Measurements from ENCODE around the gene CTSE. TPM values are rescaled to one million over a fixed set of nuclear protein-coding genes. Genes with fewer than 3 reads are reported as not detected.

CTSE gene
- total and polyA plus RNA-seq, 9 donors = 0.13 to 1.1 (median 0.80) TPM; not detected in 4

DNA sequence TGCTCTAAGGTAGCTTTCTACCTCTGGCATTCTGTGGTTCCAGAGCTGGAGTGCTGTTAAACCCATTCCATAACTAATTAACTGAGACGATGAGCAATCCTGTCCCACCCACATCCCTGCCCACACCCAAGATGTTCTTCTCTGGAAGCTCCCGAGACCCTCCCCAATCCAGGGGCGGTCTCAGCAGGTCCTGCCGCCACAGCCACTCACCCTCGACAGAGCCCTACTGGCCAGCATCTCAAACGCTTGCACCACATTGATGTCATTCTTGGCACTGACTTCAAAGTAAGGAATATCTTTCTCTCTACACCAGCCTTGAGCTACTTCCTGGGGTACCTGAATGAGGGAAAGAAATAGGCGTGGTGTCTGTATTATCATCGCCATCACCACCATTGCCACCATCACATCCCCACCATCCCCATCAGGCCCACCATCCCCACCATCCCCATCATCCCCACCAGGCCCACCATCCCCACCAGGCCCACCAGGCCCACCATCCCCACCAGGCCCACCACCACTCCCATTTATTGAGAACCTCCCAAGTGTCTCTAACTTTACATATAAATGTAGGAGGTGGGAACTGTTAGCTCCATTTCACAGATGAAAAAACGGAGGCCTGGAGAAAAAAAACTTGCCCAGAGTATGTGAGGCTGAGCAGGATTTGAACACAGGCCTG lies 38.2 kb downstream of the CTSE start:
- H3K36me3 ChIP-seq = no peaks in the 10 kb centered on the region
- H3K9me3 ChIP-seq = no peaks in the 10 kb centered on the region
- H3K4me3 ChIP-seq = no peak overlapping the region
- no peaks in the 10 kb centered on the region for H3K27me3 ChIP-seq
- DNase-seq = no peak
- no peak overlapping the region for H3K27ac ChIP-seq
- intact Hi-C loops (cut with DNase I) = loop anchor here in 2 of 4 donors (5.0 to 10.0 kb wide), 2 partner anchors 122 to 391 kb away; no protein-coding TSS in a partner anchor
- TF ChIP-seq EP300 (IDR thresholded peaks at IDR 0.05) = no peak
- TF ChIP-seq POLR2A (IDR thresholded peaks at IDR 0.05) = no peak
- no peak for TF ChIP-seq CTCF (IDR thresholded peaks at IDR 0.05)
- 81 to 87% (median 83%) methylated on average over 9 of the region's 9 CpGs for WGBS, 3 donors
- peaks cover 2% of the 10 kb centered on the region for H3K4me1 ChIP-seq (ENCODE audit: insufficient read depth)

DNA sequence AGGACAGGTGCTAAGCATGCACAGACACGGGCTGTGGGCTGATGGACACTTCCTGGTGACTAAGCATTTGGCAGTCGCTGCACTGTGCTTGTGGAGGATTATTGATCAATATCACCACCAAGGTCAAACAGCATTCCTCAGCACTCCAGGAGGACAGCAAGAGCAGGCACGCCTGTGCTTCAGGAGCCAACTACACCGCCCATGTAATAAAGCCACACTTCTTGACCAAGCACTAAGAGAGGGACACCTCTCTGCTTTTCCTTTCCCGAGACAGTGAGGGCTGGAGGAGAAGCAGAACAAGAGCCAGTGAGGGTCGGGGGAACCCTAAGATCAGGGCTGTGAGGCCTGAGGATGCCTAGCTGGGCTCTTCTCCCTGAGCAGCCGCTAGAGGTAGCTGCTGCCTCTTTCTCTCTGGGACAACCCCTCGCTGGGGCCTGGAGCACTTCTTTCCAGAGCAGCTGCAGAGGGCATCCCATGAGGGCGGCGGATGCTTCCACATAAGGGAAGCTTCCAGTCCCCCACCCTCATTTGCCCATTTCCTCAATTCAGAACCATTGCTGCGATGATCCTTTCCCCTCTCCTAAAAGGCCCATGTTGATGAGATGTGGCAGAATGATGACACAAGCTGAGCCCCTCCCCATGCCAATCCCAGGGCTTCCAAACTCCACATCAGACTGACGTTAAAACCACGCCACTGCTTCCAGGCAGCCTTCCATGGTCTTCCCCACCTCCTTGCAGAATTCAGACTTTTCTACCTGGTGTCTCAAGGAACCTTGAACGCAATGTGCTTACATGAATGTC lies 39.6 kb downstream of the CTSE start:
- H3K4me3 ChIP-seq = no peak overlapping the region
- H3K27ac ChIP-seq = no peak overlapping the region
- no peaks in the 10 kb centered on the region for H3K36me3 ChIP-seq
- intact Hi-C loops (cut with DNase I) = loop anchor here in 3 of 4 donors (5.0 to 10.0 kb wide), 2 partner anchors 123 to 389 kb away; no protein-coding TSS in a partner anchor
- DNase-seq = peak; percentile 42 to 70 (median 57)
- WGBS, 3 donors = 38 to 42% (median 40%) methylated on average over 14 of the region's 14 CpGs
- TF ChIP-seq POLR2A (IDR thresholded peaks at IDR 0.05) (no peak), CTCF (IDR thresholded peaks at IDR 0.05) (peak in 1 of 3 donors; percentile 30)
- no peaks in the 10 kb centered on the region for H3K9me3 ChIP-seq
- peaks cover 2% of the 10 kb centered on the region for H3K4me1 ChIP-seq (ENCODE audit: insufficient read depth)
- H3K27me3 ChIP-seq = no peaks in the 10 kb centered on the region

- no peaks in the 10 kb centered on the region for H3K9me3 ChIP-seq
- DNase-seq = no peak
- TF ChIP-seq CTCF (IDR thresholded peaks at IDR 0.05) (no peak), EP300 (IDR thresholded peaks at IDR 0.05) (no peak), POLR2A (IDR thresholded peaks at IDR 0.05) (no peak)
- no peak overlapping the region for H3K27ac ChIP-seq
- H3K36me3 ChIP-seq = no peaks in the 10 kb centered on the region
- H3K4me3 ChIP-seq = no peak overlapping the region
- H3K4me1 ChIP-seq (ENCODE audit: insufficient read depth) = peaks cover 4% of the 10 kb centered on the region
- intact Hi-C loops (cut with DNase I) = loop anchor here in 3 of 4 donors (5.0 to 10.0 kb wide), 2 partner anchors 126 to 386 kb away; no protein-coding TSS in a partner anchor
- 100% methylated on average over 1 of the region's 1 CpG for WGBS, 3 donors
- H3K27me3 ChIP-seq = no peaks in the 10 kb centered on the region
Observed at GRCh38 chr1:205981257-205981656, 42.4 kb downstream of the CTSE start.

GRCh38 chr1:205980237-205980870 lies 43.3 kb downstream of the CTSE start:
- no peak for DNase-seq
- peaks cover 4% of the 10 kb centered on the region for H3K4me1 ChIP-seq (ENCODE audit: insufficient read depth)
- no peak overlapping the region for H3K27ac ChIP-seq
- H3K9me3 ChIP-seq = no peaks in the 10 kb centered on the region
- intact Hi-C loops (cut with DNase I) = loop anchor here in 3 of 4 donors (5.0 to 10.0 kb wide), 2 partner anchors 127 to 386 kb away; no protein-coding TSS in a partner anchor
- H3K36me3 ChIP-seq = no peaks in the 10 kb centered on the region
- 70 to 72% (median 72%) methylated on average over 3 of the region's 3 CpGs for WGBS, 3 donors
- H3K27me3 ChIP-seq = no peaks in the 10 kb centered on the region
- no peak overlapping the region for H3K4me3 ChIP-seq
- TF ChIP-seq CTCF (IDR thresholded peaks at IDR 0.05) = no peak
- TF ChIP-seq POLR2A (IDR thresholded peaks at IDR 0.05) = no peak
- no peak for TF ChIP-seq EP300 (IDR thresholded peaks at IDR 0.05)

Data from ovary (tissue), 9 donors.